ENCODE results near the gene PREX1.

PREX1 gene

DNA sequence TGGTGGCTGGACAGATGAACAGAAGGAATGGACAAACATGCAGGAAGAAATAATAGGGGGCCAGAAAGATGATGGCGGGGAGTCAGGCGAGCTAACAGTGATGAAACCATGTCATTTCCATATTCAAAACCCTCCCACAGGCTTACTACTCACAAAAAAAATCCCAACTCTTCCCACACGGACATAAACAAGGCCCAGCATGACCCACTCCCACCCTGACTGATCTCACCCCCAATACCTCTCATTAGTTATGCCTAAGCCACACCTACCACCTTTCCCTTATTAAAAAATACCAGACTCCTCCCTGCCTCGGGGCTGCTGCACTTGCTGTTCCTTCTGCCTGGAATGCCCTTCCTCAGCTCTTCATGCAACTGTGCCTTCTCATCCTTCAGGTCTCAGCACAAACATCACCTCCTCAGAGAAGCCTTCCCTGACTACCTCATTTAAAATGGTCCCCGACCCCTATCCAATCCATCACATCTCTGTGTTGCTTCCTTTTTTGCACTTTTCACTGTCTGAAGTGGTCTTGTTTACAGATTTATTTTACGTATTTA, 145.8 kb downstream of the PREX1 start:
- DNase-seq, result no peak
- ATAC-seq, result no peak

DNA sequence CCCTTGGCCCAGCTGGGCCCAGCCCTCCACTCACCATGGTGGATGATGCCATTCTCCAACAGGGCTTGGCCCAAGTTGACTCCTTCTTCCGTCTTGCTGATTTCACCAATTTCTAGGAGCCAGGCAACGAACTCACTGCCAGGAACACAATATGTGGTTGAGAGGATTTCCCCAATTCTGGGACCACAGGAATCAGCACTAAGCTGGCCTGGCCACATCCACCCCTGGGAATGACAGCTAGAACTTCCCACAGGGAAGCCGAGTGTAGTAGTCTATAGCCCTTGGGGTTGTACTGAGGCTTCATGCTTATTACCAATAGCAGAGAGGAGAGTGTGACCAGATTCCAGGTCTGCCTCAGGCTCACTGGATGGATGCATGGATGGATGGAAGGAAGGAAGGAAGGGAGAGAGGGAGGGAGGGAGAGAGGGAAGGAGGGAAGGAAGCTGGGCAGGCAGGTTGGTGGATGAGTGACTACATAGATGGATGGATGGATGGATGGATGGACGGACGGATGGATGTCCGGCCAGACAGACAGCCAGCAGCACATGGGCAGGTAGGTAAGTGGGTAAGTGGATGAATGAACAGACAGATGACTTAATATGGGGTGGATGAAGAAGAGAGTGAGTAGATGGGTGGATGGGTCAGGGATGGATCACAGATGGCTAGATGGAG, 146.5 kb downstream of the PREX1 start:
- ATAC-seq (no peak), DNase-seq (no peak)

DNA sequence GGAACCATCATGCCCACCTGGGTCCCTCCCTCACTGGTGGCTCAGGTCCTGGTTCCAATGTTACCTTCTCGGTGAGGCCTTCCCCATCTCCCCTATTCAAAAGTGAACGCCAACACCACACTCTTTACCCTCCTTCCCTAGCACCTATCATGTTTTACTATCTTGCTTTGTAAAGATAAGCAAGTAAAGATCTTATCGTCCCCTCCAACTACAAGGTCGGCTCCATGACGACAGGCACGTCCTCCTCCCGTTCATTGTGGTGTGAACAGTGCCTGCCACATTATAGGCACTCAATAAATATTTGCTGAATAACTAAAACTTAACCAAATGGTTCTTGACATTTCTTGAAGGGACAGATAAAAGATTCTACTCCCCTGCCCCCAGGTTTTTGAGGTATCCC, 147.1 kb downstream of the PREX1 start:
- no peak for ATAC-seq

DNA sequence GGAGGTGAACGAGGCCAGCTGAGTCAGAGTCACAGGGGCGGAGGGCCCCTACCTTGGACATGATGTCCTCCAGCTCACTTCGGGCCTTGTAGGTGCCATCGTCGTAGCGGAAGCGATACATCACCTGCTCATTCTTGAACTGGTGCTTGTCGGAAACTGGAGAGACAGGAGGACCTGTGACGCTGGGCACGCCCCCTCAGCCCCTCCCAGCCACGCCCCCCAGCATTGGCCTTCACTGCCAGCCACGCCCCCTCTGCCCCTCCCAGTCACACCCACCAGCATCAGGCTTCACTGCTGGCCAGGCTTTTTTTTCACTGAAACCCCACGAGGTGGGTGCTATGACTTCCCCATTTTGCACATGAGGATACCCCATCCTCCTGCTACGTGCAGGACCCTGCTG, 148.2 kb downstream of the PREX1 start:
- ATAC-seq, result no peak
- DNase-seq, result peak; percentile 24

More for the DNA sequence above, 147.1 kb downstream of the PREX1 start:
- DNase-seq, result no peak

DNA sequence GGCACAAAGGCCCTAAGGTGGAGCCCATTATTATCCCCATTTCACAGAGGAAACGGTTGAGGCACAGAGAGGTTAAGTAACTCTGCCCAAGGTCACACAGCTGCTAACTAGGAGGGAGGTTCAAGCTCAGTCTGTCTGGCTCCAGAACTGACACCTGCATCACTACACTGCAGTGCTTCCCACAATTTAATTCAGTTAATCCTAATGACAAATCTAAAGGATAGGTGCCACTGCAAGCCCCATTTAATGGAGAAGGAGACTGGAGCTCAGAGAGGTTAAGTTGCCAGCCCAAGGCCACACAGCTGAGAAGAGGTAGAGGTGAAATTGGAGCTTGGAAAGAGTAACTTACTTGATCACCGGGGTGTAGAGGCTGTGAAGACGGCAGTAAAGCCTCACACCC, 148.8 kb downstream of the PREX1 start:
- ATAC-seq (no peak), DNase-seq (no peak)

DNA sequence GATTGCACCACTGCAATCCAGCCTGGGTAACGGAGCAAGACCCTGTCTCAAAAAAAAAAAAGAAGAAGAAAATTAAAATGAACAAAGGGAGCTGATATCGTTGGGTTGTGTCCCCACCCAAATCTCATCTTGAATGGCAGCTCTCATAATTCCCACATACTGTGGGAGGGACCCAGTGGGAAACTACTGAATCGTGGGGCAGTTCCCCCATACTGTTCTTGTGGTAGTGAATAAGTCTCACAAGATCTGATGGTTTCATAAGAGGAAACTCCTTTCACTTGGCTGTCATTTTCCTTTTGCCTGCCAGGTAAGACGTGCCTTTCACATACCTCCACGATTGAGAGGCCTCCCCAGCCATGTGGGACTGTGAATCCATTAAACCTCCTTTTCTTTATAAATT, 149.4 kb downstream of the PREX1 start:
- DNase-seq (no peak), ATAC-seq (no peak)

DNA sequence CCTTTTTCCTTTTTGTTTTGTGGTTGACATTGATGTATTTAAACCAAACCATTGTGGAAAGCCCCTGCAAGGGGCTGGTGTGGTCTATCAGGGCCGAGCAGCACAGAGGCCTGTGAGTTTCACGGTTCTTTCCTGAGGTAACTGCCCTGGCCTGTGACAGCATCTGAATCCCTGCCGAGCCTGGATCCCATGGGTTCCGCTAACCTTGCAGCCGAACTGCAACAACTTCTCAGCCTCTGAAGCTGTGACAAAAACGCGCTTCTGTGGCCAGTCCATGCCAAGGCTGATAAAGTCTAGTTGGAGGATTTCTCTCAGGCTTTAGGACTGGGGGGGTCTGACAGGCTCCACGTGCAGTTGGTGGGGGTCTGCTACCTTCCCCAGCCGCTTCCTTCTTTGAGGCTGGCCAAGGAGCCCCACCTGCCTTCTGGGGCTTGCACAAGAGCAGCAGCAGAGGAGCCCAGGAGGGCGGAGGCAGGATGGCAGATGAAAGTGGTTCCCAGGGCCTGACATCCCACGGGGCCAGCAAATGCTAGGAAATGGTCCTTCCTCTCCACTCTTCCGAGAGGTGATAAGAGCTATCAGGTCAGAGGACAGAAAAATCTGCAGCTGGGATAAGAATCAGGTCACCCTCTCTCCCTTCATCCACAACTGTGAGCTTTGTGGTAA, 150.9 kb downstream of the PREX1 start:
- ATAC-seq (no peak), DNase-seq (no peak)

DNA sequence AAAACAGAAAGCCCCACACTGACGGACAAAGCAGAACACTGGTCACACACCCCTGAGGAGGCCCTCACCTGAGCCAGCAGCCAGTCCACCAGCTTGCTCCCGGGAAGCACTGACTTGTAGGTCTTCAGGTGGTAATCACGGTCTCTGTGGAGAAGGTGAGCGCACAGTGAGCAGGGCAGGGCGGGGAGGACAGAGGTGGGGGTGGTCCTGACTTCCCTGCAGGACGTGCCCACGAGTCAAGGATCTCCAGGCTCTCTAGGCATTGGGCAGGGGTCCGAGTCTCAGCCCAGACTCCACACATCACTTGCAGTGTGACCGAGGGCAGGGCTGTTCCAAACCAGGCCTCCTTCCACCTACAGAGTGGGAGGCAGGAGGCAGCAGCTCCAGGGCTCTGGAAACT, 151.7 kb downstream of the PREX1 start:
- DNase-seq (no peak), ATAC-seq (no peak)

DNA sequence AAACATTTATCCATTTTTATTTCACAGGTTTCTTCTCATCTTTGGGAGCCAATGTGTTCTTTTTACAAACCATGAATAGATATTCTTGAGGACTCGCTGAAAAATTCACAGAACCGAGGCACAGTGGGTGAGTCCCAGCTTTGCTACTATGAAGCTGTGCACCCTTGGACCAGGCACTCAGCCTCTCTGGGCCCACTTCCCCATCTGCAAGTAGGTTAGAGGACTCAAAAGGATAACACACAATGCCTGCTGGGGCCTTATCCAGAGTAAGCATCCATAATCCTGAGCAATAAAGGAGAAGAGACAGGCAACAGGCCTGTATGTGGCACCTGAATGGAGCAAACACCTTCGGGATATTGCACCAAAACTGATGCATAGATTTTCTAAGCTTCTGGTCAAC, 153.3 kb downstream of the PREX1 start:
- ATAC-seq (no peak), DNase-seq (no peak)

DNA sequence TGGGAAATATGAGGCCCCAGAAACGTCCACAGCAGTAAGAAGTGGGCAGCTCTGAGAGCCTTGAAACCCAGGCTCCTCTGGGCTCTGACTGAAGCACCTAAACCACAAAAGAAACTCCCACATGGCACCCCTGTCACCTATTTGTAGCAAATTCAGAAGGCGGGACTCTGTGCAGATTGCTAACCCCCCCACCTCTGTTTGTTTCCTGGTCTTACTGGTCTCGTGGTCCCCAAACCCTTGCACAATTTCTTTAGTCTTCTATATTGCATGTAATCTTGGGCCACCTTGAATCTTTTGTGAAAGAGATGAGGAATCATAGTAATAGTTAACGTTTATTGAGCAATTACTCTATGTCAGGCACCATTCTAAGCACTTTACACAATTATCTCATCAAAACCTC, 154.3 kb downstream of the PREX1 start:
- no peak for ATAC-seq
- DNase-seq, result no peak

DNA sequence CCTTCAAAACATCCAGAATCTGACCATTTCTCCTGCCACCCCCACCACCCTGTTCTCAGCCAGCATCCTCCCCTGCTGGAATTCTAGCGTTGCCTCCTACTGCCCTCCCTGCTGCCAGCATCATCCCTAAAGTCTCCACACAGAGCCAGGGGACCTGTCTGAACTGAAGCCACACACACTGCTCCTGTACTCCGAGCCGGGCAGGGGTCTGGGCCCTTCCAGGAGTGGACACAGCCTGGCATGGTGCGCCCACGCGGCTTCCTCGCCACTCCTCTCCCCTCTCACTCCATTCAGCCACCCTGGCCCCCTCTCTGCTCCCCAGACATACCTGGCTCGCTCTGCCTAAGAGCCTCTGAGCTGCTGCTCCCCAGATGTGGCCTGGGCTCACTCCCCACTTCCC, 155.5 kb downstream of the PREX1 start:
- no peak for DNase-seq
- ATAC-seq, result no peak

DNA sequence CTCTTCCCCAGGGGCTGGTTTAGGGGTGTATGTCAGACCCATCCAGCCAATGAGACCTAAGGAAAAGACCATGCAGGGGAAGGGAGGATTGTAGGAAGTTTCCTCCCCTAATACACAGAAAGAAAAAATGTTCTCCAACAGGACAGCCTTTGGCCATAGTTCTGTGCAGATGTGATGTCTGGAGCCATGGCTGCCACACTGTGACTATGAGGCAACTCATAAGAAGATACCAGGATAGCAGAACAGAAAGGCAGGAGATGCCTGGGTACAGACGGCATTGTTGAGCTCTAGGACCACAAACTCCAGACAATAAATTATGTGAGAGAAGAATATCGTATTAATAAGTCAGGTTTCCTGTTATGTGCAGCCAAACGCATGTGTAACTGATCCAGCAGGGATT, 156.7 kb downstream of the PREX1 start:
- no peak for DNase-seq
- ATAC-seq, result no peak

DNA sequence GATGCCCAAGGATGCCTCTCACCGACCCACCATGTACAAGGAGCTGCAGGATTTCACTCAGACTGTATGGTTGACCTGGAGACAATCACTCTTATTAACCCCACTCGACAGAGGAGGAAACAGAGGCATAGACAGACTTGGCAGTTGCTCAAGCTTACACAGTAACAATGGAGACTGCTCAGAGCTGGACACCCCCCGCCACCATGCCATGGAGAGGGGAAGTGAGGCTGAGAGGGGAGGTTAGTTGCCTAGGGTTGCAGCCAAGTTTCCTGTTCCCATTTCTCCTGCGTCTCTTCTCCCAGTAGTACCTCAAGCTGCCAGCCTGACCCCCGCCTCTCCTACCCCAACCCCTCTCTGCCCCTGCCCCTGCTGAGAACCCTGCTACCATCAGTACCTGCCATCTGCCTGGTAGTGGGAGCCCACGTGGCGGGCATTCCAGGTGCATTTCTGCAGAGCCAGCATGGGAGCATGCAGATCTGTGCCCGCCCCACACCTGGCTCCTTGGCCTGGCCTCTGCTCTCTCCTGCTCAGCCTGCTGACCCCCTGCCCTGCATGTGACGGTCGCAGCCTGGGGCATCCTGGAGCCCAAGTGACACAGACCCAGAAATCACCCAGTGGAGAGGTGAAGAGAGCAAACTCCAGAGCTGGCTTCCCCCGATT, 157.7 kb downstream of the PREX1 start:
- no peak for ATAC-seq
- no peak for DNase-seq

DNA sequence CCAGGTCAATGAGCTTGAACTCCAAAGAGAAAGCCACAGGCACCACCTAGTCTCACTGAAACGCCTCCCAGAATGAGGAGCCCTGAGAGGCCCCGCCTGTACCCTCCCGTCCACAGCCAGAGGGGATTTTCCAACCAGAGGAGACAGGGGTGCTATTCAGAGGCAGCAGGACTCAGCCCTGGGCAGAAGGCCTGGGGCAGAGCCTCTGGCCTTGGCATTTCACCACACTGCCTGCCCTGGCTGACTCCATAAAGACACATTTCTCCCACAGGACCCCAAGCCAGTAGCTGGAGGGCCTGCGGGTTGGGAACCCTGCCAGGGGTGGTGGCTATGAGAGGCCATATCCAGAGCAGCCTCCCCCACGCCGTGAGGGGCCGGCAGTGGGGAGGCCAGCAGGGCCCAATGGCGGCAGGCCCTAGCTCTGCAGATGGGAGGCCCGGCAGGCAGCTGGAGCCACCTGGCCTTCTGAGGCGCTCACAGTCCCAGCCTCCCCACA, 159.3 kb downstream of the PREX1 start:
- ATAC-seq (no peak), DNase-seq (no peak)

DNA sequence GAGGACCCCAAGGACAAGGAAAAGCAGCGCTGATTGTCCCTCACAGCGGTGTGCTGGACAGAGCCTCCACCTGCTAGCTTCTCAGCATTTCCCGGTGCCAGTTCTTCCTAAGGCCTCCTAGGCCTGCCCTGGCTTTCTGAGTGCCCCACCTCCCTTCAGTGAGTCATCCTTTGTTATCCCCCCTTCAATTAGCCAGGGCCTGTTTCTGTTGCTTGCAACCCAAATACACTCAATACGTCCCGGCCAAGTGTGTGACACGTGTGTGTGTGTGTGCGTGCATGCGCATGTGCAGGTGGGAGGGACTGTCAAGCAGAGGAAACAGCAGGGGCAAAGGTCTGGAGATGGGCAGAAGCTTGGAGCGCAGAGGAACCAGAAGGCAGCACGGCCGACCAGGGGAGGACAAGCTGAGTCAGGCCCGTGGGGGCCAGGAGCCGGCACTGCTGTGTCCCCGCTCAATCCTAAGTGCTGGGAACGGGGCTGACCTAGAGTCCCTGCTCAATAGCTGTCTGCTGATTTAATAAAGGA, 159.8 kb downstream of the PREX1 start:
- no peak for DNase-seq
- no peak for ATAC-seq

DNA sequence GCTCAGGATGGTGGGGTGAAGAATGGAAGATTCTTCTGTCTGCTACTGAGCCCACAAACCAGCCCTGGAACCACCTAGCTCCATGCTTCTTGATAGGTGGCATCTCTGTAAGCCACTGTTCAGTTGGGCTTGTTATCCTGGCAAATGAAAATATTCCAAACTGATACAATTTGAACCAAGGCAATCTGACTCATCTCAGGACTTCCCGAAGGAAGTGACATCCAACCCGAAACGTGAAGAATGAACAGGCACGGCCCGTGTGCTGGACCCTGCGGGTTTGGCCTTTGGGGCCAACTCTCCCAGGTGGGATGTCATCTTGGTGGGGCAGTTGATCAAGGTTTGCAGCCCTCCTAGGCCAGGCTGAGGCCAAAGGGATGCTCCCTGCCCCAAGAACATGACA, 160.3 kb downstream of the PREX1 start:
- DNase-seq, result no peak
- no peak for ATAC-seq

DNA sequence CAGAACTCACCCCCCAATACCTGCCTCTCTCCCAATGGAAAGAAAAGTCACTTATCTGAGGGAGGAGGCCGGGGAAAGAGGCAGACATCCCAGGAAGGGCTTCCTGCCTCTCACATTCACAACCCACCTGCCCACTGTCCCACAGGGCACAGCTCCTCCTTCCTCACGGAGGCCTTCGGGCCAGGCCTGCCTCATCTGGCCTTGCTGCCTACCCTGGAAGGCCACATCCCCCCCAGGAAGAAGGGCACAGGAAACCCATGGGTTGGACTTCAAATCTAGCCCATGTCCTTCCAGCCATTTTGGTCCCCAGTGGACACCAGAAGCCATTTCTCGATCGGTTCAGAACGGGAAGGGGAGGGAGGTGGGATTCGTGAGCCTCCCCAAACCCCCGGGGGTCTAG, 162.0 kb downstream of the PREX1 start:
- ATAC-seq (no peak), DNase-seq (no peak)

DNA sequence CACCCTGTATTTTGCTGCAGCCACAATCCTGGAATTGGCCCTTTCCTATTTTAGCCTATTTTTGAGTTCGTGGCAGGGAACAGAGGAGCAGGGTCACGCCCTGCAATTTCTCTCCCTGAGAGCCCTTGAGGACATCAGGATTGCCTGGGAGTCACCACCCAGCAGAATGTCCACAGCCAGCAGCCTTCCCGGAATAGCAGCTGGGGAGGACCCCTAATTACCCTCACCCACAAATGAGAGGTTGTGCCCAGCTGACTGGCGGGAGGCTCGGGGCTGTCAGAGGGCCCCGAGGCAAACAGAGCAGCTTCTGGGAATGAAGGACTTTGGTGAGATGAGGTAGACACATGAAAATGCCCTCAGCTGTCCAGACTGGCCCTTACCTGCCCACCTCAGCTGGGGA, 165.1 kb downstream of the PREX1 start:
- DNase-seq (no peak), ATAC-seq (no peak)

DNA sequence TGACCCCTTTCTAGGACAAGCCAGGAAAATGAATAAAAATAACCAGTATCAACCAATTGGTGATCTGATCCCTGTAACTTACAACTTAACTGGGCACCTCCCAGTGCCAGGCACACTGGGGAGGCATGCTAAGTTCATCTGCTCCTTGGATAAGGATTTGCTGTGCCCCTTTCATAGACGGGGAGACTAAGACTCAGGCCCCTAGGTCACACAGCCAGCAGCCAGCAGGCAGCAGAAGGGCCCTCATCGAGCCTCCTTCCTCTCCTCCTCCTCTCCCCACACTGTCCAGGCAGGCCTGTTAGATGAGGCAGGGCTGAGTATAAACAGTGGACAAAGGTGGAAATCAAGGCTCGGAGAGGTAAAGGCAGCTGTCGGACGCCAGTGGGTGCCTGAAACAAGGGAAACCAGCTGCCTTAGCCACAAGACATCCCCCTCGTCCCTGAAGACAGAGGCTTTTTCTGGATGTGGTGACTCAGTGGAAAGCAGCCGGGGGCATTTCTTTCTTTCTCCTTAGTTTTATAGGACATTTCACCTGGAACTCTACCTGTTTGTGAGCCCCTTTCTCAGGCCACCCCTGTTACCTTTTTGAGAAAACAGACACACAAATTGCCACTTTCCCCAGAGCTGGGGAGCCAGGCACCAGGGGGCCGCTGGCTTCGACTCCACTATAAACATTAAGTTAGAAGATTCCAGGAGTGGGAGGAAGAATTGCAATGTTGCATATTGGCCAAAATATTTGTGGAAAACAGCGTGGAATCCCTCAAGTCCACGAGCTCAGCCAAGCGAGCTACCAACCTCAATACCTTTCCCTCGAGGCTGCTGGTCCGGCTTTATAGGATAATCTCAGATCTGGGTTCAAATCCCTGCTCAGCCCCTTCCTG, 166.0 kb downstream of the PREX1 start:
- DNase-seq, result no peak
- no peak for ATAC-seq

DNA sequence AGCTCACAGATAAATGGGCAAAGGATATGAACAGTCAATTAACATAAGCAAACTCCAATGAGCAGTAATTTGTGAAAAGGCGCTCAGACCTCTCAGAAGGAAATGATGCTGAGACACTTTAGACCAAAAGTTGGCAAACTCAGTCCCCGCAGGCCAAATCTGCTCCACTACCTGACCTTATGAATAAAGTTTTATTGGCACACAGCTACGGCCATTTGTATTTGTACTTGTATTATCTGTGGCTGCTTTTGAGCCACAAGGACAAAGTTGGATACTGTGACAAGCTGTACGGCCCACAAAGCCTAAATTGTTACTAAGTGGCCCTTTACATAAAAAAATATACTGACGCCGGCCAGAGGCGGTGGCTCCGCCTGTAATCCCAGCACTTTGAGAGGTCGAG, 167.0 kb downstream of the PREX1 start:
- DNase-seq (no peak), ATAC-seq (no peak)

DNA sequence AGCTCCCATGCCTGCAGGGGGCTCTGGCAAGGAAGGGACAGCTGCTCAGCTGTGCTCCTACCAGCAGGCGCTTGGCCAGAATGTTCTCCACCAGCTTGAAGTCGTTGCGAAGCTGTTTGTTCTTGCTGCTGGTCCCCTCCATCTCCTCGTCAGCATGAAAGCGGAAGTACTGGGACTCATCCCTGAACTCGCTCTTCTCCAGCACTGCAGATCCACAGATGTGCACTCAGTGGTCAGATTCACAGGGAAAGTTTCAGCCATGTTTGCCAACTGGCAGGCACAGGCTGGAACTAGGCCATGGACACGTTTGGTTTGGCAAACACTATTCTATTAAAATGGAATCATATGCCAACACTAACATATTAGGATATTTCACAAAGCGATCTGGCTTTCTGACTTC, 167.9 kb downstream of the PREX1 start:
- DNase-seq (no peak), ATAC-seq (no peak)

DNA sequence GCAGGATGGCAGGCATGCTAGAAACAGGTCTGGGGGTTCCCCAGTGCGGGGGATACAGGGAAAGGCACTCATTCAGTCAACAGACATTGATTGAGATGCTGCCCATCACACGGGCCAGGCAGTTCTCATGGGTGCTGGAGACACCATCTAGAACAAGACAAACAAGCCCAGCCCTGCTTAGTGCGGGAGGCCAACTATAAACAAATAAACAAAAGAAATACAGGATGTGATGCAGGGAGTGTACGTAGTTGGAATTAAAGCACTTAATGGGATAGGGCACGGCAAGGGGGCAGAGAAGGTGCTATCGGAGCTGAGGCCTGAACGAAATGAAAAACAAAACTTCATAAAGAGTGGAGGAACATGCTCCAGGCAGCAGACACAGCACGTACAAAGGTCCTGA, 169.3 kb downstream of the PREX1 start:
- ATAC-seq, result no peak
- DNase-seq, result no peak
